ENCODE results near the gene OR1F1.
"Not testable (repeated sequence)": the region's sequence is repeated elsewhere in the genome, so short reads cannot be mapped to it uniquely, and the experiment has no call there.

Gene OR1F1

DNA sequence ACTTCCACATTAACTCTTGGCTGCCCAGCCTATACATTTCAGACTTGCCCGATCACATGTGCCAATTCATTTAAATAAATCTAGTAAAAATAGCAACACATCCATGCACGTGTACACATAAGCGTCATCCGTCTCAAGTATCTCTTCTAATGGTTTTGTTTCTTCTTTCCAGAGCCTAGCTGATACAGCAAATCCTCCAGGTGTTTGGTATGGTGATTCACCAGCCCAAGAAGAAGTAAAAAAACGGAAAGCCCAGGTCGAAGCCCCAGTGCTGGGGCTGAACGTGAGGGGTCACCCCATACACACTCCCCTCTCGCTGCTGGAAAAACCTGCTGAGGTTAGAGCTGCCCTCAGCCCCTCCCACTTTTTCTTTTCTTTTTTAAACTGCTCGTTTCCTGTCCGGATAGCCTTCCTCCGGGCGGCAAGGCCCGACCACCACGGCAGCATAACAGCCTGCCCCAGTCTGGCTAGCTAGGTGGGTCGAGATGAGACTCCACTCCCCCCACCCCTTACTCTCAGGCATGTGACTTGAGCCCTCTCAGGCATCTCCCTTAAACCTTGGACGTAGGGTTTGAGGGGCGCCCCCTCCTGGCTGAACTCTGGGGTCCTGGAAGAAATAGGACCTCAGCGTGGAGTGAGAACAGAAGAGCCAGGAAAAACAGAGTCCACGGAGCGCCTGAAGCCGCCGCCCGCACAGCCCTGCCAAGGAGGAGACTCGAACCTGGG is 13.9 kb upstream of the OR1F1 start:
- no peak for DNase-seq

DNA sequence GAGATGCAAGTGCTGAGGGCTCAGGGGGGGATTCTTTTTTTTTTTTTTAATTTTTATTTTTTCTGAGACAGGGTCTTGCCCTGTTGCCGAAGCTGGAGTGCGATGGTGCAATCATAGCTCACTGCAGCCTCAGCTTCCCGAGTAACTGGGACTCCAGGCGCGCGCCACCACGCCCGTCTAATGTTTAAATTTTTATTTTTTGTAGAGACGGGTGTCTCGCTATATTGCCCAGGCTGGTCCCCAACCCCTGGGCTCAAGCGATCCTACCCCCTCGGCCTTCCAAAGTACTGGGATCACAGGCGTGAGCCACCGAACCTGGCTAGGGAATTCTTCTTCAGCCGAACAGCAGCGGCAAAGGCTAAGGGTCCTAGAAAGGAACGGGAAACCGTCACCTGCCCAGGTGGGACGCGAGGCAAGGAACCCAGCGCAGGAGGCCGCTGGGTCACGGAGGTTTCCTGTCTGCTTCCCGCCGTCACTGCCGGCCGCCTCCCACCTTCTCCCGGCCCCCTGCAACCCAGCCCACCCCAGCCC is 13.3 kb upstream of the OR1F1 start:
- no peak for DNase-seq

DNA sequence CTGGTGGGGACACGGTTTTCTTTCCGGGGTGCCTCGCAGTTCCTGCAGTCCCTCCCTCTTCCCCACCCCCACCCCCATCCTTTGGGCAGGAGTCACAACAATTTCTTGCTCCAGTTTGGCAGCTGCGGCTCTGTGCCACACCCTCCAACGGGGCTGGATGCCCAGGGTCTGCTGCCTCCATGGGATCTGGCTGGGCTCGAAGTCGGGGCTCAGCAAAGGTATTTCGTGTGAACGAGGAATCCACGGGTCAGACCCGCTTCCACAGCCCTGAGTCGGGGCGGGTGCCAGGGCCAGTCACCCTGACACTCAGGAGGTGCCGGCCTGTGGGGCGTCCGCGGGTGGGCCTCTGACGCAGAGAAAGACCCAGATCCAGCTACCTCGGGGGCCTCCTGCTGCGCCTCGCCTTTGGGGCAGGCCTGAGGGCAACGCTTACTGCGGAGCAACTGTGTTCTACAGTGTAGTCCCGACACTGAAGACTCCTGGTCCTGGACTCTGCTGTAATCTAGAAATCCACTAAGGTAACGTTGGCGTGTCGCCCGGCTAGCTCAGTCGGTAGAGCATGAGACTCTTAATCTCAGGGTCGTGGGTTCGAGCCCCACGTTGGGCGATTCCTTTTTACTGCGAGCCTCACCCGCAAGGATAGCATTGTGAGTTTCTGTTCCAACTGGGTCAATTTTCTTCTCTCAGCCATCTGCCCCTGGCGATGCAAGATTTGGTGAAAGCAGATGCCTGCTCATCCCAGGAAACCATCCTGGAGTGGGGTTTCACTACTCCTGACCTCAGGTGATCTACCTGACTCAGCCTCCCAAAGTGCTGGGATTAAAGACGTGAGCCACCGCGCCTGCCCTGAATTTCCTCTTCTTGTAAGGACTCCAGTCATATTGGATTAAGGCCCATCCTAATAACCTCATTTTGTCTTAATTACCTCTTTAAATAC is 12.6 kb upstream of the OR1F1 start:
- no peak for DNase-seq

DNA sequence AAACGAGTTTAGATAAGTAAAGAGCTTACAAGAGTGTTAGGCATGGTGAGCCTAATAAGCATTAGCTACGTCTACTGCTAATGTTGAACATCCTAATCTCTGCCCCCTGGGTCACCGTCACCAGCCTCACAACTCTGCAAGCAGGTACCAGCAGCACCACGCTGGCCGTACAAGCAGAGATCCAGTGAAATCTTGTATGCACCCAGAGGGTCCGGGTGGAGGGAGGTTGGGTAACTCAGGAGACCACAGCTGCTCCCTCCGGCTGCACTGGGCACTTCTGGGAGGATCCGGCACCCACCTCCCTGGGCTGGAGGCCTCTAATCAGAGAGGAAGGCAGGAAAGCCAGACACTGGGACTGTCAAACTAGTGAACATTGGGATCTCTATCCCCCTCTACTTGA is 8.4 kb upstream of the OR1F1 start:
- DNase-seq = no peak

DNA sequence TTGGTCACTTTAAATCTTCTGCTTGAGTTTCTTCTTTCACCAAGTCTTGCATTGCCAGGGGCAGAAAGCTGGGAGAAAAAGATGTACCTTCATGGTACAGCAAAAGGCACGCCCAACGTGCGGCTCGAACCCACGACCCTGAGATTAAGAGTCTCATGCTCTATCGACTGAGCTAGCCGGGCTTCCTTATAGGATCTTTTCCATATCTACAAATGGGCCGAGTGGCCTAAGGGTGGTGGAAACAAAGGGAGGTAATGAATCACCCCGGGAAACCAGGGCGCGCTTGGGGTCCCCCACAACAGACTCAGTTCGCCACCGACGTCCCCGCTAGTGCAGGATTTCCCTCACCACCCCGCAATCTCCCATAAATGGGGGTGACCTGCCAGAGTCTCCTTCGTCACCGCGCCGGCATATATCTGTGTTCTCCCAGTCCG is 7.5 kb upstream of the OR1F1 start:
- no peak for DNase-seq

DNA sequence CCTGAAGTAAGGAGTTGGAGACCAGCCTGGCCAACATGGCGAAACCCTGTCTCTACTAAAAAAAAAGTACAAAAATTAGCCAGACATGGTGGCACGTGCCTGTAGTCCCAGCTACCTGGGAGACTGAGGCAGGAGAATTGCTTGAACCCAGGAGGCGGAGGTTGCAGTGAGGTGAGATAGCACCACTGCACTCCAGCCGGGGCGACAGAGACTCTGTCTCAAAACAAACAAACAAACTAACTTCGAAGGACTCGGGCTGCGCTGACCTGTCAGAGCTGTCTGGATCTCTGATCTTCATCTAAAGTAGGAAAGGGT is 5.8 kb upstream of the OR1F1 start:
- DNase-seq = not testable (repeated sequence)

DNA sequence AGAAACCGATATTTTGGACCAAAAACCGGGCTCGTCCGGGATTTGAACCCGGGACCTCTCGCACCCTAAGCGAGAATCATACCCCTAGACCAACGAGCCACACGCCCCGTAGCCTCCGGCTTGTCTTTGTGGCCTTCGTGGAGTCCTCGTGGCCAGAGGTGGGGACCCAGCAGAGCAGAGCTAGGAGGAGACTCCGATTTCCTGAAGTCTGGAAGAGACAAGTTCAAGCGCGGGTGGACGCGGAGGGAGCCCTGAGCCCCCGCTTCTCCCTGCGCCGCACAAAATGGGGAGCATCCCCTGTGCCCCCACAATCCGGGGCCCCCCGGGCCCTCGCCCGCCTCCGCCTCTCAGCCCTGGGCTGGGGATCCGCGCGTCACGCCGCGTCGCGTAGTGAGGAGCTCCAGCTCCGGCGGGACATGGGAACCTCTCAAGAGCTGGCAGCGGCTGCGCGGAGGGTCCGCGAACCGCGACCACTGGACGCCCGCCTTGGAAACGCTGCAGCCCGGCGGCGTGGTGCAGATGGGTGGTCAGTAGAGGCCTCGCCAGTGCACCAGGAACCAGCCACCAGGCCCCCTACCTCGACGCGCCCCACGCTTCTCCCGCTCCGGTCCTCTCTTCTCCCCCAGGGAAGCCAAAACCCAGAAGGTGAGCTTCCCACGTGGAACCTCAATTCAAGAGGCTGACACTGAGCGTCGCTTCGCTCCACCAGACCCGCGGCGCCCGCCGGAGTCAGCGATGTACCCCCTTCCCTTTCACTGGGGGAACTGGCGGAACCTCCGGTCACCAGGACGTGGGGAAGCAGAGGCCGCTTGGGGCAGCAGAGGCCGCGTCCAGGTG is 5.2 kb upstream of the OR1F1 start:
- DNase-seq = no peak

DNA sequence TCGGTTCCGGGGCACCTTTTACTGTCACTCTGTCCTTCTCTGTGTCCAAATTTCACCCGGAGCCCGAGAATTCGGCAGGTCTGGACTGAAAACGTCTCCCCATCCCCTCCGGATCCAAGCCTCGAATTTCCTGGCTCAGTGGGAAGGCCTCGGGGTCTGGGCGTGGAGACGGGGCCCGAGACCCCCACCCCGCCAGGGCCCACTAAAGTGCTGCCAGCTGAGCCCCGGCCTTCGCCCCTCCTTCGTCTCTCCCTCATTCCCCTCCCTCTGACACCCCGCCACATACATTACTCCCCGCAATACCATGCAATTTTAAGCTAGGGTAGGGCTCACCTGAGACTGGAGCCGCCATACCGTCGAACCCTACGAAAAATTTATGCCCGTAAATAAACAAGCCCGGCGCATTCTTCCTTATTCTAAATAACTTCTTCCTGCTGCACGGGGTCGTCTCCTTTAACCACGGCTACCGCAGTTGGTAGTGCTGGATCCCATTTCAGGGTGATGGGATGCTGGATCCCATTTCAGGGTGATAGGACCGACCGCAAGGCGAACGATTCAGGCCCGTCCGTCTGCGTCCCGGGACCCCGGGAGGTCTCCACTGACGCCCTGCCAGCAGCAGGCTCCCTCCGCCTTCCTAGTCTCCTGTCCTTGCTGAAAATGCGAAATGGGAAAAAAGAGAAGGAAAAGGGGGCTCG is 4.4 kb upstream of the OR1F1 start:
- no peak for DNase-seq

DNA sequence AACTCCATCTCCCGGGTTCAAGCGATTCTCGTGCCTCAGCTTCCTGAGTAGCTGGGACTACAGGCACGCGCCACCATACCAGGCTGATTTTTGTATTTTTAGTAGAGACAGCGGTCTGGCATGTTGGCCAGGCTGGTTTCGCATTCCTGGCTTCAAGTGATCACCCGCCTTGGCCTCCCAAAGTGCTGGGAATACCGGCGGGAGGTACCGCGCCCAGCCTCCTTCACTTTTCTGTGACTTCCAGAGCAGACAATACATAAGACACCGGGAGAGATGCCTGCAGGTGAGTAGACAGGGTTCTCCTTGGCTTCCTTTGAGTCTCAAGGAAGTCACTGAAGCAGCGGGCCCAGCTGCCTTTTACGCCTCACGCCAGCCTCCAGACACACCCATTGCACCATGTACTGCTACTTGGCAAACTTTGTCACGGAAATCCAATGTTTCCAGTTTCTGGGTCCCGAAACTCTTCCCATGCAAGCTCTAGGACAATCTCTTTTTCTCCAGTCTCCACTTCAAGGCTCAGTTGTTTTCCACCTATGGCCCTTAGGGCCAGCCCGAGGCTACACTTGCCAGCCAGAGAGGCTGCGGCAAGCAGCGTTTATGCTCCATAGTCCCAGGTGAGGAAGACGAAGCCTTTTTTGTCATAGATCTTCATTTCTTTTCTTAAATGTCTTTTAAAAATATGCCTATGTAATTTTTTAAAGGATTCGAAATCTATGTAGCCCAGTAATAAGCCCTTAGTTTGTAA is 886 bp upstream of the OR1F1 start:
- DNase-seq = no peak

DNA sequence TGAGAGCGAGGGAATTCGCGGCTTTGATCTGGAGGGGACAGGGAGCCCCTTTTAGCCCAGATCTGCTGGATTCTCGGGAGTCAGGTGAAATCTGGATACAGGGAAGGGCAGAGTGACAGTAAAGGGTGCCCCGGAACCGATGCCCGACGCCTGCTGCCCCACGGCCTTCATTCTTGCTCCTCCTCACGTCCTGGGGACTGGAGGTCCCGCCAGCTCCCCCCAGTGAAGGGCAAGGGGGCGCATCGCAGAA is 596 bp downstream of the OR1F1 start:
- no peak for DNase-seq

DNA sequence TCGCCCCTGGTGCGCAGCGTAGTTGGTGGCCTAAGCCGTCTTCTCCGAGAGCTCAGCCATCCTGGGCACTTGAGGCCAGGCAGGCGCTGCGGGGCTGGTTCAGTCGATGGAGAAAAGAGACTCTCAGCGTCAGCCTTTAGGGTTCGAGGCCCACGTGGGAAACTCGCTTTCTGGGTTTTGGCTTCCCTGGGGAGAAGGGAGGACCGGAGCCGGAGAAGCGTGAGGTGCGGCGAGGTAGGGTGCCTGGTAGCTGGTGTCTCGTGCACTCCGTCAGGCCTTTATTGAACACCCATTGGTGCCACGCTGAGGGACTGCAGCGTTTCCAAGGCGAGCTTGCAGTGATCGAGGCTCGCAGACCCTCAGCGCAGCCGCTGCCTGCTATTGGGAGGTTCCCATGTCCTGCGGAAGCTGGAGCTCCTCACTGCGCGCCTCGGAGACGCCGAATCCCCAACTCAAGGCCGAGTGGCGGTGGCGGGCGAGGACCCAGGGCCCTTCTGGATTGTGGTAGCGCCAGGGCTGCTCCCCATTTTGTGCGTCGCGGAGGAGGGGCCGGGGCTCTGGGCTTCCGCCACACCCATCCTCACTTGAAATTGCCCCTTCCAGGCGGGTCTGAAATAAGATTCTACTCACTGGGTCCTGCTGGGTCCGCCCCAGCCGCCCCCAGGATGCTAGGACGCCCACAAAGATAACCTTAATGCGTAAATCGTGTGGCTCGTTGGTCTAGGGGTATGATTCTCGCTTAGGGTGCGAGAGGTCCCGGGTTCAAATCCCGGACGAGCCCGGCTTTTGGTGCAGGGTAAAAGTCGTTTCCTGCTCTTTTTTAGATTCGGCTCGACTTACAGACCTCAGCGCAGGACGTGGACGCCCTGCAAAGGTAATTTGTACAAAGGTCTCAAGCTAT is 1.2 kb downstream of the OR1F1 start:
- no peak for DNase-seq

DNA sequence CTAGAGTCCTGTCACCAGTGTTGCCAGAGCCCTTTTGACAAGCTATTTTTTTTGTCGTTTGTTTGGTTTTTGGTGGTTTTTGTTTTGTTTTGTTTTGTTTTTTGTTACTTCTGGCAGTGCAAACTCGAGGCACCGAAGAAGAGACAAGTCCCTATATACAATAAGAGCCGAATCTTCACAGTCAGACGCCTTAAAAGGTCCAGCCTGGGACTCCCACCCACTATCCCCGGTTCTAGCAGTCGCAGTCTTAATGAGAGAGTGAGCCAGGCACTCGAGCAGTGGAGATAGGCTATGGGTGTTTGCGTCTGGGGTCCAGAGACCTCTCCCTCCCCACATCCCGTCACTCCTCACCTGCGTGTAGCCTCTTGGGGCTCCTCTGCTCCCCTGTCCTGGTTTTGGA is 1.9 kb downstream of the OR1F1 start:
- no peak for DNase-seq

DNA sequence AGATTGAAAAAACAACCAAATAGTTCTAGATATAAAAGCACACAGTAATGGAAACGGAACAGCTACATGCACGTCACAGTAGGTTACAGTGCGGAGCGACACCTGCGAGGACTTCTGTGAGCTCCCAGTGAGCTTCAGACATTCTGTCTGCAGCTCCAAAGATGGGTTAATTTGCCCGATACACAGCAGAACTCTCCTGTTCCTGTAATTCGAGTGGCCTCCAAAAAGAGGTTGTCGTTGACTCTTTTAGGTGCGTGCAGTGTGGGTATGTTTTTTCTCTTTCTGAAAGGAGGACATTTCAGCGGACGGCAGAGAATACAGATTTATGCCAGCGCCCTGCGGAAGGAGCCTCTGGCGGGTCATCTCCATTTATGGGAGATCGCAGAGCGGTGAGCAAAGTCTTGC is 2.9 kb downstream of the OR1F1 start:
- DNase-seq = no peak

DNA sequence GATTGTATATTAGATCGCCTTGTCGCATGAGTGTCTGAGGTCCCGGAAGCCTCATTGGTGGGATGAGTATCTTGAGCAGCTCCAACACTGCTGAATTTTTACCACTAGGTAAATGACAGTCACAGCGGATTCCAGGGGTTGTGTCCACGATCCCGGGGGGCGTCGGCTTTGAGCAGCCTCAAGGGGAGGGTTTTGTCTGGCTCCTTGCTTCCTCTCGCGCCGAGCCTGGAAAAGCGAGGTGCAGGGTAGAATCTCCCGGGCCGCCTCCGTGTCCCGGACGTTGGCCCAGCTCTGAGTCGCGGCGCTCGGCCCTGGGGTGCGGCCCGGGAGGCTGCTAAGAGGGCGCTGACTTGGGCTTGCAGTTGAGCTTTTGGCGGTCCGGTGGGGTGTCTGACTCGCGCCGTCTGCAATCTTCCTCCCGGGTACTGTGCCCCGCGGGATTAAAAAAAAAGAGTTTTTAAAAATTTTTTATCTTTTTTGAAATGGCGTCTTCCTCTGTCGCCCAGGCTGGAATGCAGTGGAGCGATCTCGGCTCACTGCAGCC is 4.5 kb downstream of the OR1F1 start:
- DNase-seq = no peak

DNA sequence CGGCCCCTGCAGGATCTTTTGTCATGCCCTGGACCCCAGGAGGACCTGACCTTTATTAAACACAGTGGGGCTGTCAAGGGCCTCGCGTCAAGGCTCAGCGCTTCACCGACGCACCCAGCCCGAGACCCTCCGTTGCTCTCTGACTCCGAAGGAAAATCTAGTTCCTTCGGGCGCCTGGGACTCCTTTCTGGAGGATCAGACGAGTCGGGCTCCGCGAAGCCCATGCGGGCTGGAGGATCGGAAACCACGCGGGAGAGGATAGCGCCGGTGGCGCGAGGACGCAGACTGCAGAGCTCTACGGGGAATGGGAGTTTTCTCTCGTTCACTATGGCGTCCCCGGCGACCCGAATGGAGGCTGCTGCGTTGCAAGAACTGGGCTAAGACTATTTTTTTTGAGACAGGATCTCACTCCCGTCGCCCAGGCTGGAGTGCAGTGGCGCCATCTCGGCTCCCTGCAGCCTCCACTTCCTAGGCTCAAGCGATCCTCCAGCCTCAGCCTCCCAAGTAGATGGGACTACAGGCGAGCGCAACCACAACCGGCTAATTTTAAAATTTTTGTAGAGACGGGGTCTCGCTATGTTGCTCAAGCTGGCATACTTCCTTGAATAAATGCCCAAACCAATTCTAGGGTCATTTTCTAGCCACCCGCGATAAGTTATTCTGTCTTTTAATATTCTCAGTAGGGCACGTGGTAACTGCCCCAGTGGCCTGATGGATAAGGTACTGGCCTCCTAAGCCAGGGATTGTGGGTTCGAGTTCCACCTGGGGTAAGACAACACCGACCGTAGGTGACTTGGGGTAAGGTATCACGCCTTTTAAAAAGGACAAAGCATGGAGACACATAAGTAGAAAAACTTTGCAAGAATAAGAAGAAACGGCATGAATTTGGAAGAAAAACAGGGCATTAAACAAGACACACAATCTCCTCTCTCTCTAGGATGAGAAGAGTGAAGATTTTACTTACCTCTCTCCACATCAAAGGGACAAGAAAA is 5.5 kb downstream of the OR1F1 start:
- no peak for DNase-seq

DNA sequence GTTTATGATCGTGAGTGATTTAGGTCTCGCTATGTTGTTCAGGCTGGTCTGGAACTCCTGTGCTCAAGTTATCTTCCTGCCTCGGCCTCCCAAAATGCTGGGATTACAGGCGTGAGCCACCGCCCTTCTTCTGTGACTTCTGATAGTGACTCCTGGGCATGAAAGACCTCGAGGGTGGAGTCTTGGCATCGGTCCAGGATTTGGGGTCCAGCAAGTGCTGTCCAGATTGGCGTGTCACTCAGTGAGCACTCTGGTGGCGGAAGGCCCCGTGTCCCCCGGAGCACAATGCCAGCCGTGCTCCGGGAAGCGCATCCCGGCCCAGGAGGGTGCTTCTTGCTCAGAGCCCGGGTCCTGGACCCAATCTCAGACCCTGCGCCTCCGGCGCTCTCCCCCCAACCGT is 6.8 kb downstream of the OR1F1 start:
- DNase-seq = no peak

DNA sequence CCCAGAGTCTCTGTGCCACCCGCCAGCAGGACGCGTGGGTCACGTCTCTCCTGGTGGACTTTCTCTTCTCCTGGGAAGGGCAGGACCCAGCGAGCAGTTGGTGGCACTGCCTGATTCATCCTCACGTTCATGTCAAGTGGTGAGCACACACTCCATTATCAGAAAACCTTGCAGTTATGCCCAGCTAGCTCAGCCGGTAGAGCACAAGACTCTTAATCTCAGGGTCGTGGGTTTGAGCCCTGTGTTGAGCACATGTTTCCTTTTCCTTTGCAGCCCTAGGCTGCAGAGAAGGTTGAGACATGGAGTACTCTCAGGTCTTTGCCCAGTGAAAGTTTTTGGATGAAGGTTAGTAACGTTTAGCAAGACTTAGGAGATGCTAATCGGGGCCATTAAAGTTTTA is 8.0 kb downstream of the OR1F1 start:
- no peak for DNase-seq

DNA sequence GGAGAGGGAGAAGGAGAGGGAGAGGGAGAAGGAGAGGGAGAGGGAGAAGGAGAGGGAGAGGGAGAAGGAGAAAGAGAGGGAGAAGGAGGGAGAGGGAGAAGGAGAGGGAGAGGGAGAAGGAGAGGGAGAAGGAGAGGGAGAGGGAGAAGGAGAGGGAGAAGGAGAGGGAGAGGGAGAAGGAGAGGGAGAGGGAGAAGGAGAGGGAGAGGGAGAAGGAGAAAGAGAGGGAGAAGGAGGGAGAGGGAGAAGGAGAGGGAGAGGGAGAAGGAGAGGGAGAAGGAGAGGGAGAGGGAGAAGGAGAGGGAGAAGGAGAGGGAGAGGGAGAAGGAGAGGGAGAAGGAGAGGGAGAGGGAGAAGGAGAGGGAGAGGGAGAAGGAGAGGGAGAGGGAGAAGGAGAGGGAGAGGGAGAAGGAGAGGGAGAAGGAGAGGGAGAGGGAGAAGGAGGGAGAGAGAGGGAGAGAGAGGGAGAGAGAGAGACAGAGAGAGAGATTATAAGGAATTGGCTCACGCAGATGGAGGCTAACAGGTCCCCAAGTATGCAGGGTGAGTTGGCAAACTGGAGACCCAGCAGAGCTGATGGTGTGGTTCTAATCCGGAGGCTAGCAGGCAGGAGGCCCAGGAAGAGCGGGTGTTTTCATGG is 9.8 kb downstream of the OR1F1 start:
- DNase-seq = not testable (repeated sequence)
